HAP-1 (cell line): ENCODE results near the gene RBP5.

ENCODE experiments used
- DNase-seq, 2 experiments: peaks; one replicate each; pipeline ENCODE4 v3.0.0-alpha.2; 2016 to 2020; ENCODE audit warnings: low spot score in 2 of 2
- H3K27me3 ChIP-seq: fragments of 250-450 bp; sonication (Bioruptor Pico); 2 replicates; pipeline ENCODE4 v1.5.1; 2020; ENCODE audit warnings: low read depth, mild to moderate bottlenecking, moderate library complexity
- H3K36me3 ChIP-seq: fragments of 250-450 bp; sonication (Bioruptor Pico); replicated peaks from 2 replicates; pipeline ENCODE4 v1.5.1; 2020; ENCODE audit warnings: mild to moderate bottlenecking
- H3K4me1 ChIP-seq: fragments of 250-450 bp; sonication (Bioruptor Pico); 2 replicates; pipeline ENCODE4 v1.5.1; 2020; ENCODE audit warnings: mild to moderate bottlenecking
- H3K4me3 ChIP-seq: fragments of 250-450 bp; sonication (Bioruptor Pico); 2 replicates; pipeline ENCODE4 v1.5.1; 2020; ENCODE audit warnings: mild to moderate bottlenecking, moderate library complexity
- H3K9me3 ChIP-seq: fragments of 250-450 bp; sonication (Bioruptor Pico); 2 replicates; pipeline ENCODE4 v1.5.1; 2020; ENCODE audit warnings: mild to moderate bottlenecking, moderate library complexity
- in situ Hi-C: fragments of 300-500 bp; cut with MboI; formaldehyde crosslinking; loops from 3 replicates; pipeline ENCODE4 v1.14.3; 2020; ENCODE audit warnings: low sequenced_read_pairs, inconsistent platforms, mixed read lengths

The RBP5 gene

GRCh38 chr12:7078163-7078562 lies 50.5 kb downstream of the RBP5 start:
- in situ Hi-C loops = no loop called here
- Histone ChIP-seq H3K27me3 (no peaks in the 10 kb centered on the region; the same call in 1 of the 2 replicates), H3K4me1 (no peaks in the 10 kb centered on the region), H3K4me3 (no peak overlapping the region), H3K9me3 (no peaks in the 10 kb centered on the region), H3K36me3 (no peaks in the 10 kb centered on the region)
- no peak for DNase-seq

- Histone ChIP-seq H3K4me3 (no peak overlapping the region), H3K36me3 (no peaks in the 10 kb centered on the region), H3K27me3 (no peaks in the 10 kb centered on the region; the same call in 1 of the 2 replicates), H3K9me3 (no peaks in the 10 kb centered on the region), H3K4me1 (no peaks in the 10 kb centered on the region)
- no peak for DNase-seq
- in situ Hi-C loops = no loop called here
Observed at GRCh38 chr12:7076493-7076892, 52.2 kb downstream of the RBP5 start.

DNA sequence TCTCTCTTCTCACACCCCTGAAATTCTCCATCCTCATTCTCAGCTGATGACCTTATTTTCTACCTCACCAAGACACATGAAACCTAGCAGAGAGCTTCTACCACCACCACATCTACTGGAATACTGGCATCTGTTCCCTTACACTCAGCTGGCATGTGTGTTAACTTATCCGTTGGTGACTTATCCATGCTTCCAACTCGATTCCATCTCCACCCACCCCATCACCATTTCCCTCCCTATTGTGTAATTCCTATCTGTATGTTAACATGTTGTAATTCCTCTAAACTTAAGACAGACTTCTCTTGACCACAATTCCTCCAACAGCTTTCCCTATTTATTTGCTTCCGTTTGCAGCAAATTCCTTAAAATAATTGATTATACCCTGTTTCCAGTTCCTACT lies 52.8 kb downstream of the RBP5 start:
- Histone ChIP-seq H3K9me3 (no peaks in the 10 kb centered on the region), H3K36me3 (no peaks in the 10 kb centered on the region), H3K27me3 (no peaks in the 10 kb centered on the region; the same call in 1 of the 2 replicates), H3K4me3 (no peak overlapping the region), H3K4me1 (no peaks in the 10 kb centered on the region)
- no peak for DNase-seq
- in situ Hi-C loops = no loop called here

DNA sequence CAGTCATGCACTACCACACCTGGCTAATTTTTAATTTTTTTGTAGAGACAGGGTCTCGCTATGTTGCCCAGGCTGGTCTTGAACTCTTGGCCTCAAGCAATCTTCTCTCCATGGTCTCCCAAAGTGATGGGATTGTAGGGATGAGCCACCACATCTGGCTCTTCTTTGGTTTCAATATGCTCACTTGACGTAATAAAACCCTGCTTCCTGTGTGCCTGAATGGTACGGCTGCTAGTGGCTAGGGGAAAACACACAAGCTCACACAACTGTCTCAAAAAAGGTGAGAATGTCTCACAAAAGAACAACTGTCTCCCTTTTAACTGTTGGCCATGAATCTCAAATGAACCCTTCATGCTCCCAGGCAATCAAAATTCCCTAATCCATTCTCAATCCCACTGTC lies 53.2 kb downstream of the RBP5 start:
- no peaks in the 10 kb centered on the region for H3K4me1 ChIP-seq
- H3K36me3 ChIP-seq = no peaks in the 10 kb centered on the region
- in situ Hi-C loops = no loop called here
- H3K27me3 ChIP-seq = no peaks in the 10 kb centered on the region; the same call in 1 of the 2 replicates
- H3K4me3 ChIP-seq = no peak overlapping the region
- DNase-seq = no peak
- H3K9me3 ChIP-seq = no peaks in the 10 kb centered on the region

- DNase-seq = no peak
- H3K27me3 ChIP-seq = no peaks in the 10 kb centered on the region; the same call in 1 of the 2 replicates
- H3K36me3 ChIP-seq = no peaks in the 10 kb centered on the region
- in situ Hi-C loops = no loop called here
- no peak overlapping the region for H3K4me3 ChIP-seq
- no peaks in the 10 kb centered on the region for H3K4me1 ChIP-seq
- no peaks in the 10 kb centered on the region for H3K9me3 ChIP-seq
Observed at GRCh38 chr12:7073946-7074345, 54.7 kb downstream of the RBP5 start.
